Nephron progenitor cell (in vitro differentiated cells): Measurements from ENCODE around the gene PTPRA.

ENCODE experiments used
- DNase-seq: peaks from one replicate; pipeline ENCODE4 v3.0.0; 2021
- H3K27ac Mint-ChIP-seq: 2 replicates; pipeline ENCODE4 v1.8.0; 2021; ENCODE audit warnings: mild to moderate bottlenecking, moderate library complexity, mixed read lengths
- H3K27me3 Mint-ChIP-seq: 2 replicates; pipeline ENCODE4 v1.8.0; 2021; ENCODE audit warnings: mild to moderate bottlenecking, low read depth, mixed read lengths; ENCODE audit not compliant: poor library complexity
- H3K36me3 Mint-ChIP-seq: 2 replicates; pipeline ENCODE4 v1.8.0; 2021; ENCODE audit warnings: low read depth, mixed read lengths
- H3K4me1 Mint-ChIP-seq: 2 replicates; pipeline ENCODE4 v1.8.0; 2021; ENCODE audit warnings: mixed read lengths
- H3K4me3 Mint-ChIP-seq: 2 replicates; pipeline ENCODE4 v1.8.0; 2021; ENCODE audit warnings: mild to moderate bottlenecking, moderate library complexity, mixed read lengths
- H3K9me3 Mint-ChIP-seq: 2 replicates; pipeline ENCODE4 v1.8.0; 2021; ENCODE audit warnings: mild to moderate bottlenecking, moderate library complexity, mixed read lengths
- TF ChIP-seq, protein P1 (sequence below): fragments of 200-600 bp; sonication (generic); IDR thresholded peaks from 2 replicates; pipeline ENCODE4 v1.5.0; 2021; ENCODE audit warnings: antibody characterized with exemption

Gene PTPRA

DNA sequence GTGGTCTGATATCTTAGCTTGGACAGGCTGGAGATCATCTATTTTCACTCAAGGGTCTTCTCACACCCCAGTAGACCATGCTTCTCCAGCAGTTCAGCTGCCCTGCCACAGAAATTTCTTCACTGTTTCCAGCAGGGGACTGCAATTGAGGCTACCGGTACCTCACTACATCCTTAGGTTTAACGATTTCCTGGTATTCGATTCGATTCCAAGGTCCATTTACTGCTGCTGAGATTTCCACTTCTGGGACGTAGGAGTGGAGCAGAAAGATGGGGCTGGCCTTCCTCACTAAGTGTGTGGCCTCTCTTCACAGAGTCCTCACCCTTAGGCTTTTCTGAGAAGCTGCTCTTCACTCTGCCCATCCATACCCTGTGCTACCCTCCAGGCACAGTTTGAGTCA is 26.6 kb upstream of the PTPRA start:
- Mint-ChIP-seq H3K36me3 (peaks cover 4% of the 10 kb centered on the region), H3K9me3 (no peaks in the 10 kb centered on the region), H3K27me3 (peaks cover 11% of the 10 kb centered on the region), H3K27ac (no peak overlapping the region), H3K4me1 (peaks cover under 1% of the 10 kb centered on the region), H3K4me3 (no peak overlapping the region)
- DNase-seq, result no peak
- TF ChIP-seq, protein P1, sequence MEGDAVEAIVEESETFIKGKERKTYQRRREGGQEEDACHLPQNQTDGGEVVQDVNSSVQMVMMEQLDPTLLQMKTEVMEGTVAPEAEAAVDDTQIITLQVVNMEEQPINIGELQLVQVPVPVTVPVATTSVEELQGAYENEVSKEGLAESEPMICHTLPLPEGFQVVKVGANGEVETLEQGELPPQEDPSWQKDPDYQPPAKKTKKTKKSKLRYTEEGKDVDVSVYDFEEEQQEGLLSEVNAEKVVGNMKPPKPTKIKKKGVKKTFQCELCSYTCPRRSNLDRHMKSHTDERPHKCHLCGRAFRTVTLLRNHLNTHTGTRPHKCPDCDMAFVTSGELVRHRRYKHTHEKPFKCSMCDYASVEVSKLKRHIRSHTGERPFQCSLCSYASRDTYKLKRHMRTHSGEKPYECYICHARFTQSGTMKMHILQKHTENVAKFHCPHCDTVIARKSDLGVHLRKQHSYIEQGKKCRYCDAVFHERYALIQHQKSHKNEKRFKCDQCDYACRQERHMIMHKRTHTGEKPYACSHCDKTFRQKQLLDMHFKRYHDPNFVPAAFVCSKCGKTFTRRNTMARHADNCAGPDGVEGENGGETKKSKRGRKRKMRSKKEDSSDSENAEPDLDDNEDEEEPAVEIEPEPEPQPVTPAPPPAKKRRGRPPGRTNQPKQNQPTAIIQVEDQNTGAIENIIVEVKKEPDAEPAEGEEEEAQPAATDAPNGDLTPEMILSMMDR, result no peak

DNA sequence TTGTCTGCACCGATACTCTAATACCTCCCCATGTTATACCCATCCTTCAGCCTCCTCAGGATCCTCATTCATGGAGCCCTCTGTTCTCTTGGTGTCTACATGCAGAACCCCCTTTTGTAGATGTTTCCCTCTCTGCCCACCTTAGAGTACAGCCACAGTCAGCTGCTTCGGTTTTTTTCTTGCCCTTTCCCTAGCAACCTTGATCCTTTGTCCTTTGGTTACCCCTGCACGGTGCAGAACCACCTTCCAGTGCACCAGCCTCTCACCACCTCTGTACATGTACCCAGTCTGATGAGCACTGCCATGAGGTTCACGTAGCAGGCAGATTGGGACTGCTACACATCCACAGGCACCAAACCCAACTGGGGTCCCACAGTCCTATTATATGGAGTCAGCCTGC is 25.5 kb upstream of the PTPRA start:
- DNase-seq, result no peak
- Mint-ChIP-seq H3K27me3 (peaks cover 14% of the 10 kb centered on the region), H3K4me3 (no peak overlapping the region), H3K4me1 (peaks cover 5% of the 10 kb centered on the region), H3K36me3 (peaks cover 4% of the 10 kb centered on the region), H3K9me3 (no peaks in the 10 kb centered on the region), H3K27ac (no peak overlapping the region)
- TF ChIP-seq, protein P1, result no peak

DNA sequence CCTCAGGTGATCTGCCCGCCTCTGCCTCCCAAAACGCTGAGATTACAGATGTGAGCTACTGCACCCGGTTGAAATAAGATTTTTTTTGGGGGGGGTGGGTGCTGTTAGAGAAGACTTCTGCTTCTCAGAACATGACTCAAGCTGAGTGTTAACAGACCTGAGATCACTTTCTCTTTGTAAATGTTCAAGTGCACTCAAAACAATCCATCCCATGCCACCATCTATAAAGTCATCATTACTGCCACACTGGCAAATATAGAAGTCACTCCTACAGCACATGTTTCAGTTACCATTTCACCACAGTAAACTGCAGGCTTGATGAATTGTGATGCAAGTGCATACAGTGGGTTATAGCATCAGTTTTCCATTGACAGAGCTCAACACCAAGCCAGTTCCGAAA is 23.8 kb upstream of the PTPRA start:
- Mint-ChIP-seq H3K27me3 (peaks cover 14% of the 10 kb centered on the region), H3K36me3 (peaks cover 4% of the 10 kb centered on the region), H3K9me3 (no peaks in the 10 kb centered on the region), H3K27ac (no peak overlapping the region), H3K4me1 (peaks cover 10% of the 10 kb centered on the region), H3K4me3 (no peak overlapping the region)
- TF ChIP-seq, protein P1, result no peak
- no peak for DNase-seq

DNA sequence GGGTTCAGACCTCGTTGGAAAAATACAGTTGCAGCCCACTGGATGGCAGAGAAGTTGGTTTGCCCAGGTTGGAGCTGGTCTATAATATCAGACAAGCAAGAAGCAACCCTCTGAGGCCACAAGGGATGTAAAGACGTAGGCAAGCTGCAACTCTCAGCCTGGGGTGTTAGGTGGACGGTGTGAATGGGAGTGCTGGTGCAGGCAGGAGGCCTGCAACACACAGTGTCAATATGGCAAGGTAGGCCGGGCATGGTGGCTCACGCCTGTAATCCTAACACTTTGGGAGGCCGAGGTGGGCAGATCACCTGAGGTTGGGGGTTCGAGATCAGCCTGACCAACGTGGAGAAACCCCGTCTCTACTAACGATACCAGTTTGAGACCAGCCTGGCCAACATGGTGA is 22.2 kb upstream of the PTPRA start:
- Mint-ChIP-seq H3K4me3 (no peak overlapping the region), H3K27ac (peak overlapping the region; percentile 79), H3K9me3 (no peaks in the 10 kb centered on the region), H3K27me3 (peaks cover 14% of the 10 kb centered on the region), H3K36me3 (peaks cover 4% of the 10 kb centered on the region), H3K4me1 (peaks cover 10% of the 10 kb centered on the region)
- TF ChIP-seq, protein P1, result no peak
- no peak for DNase-seq

DNA sequence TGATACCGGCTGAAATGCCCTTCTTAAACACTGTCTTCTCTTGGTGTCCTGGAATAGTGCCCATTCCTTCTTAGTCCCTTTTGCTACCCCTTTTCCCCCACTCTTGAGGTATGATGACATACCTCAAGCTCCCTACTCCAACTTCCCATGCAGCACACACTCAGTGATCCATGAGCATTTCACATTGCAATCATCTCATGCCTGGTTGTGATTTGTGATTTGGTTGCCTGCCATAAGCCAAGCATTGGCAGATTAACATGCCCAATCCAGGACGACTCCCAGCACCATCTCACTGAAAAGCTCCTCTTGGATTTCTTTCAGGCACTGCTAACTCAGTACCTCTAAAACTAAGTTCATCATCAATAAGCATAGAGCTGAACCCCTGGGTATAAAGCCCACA is 14.7 kb upstream of the PTPRA start:
- no peak for DNase-seq
- TF ChIP-seq, protein P1, result no peak
- H3K4me3 Mint-ChIP-seq, result no peak overlapping the region
- H3K4me1 Mint-ChIP-seq, result peaks cover 19% of the 10 kb centered on the region
- peaks cover 5% of the 10 kb centered on the region for H3K36me3 Mint-ChIP-seq
- H3K27me3 Mint-ChIP-seq, result peaks cover 6% of the 10 kb centered on the region
- H3K27ac Mint-ChIP-seq, result peak overlapping the region; percentile 1
- no peaks in the 10 kb centered on the region for H3K9me3 Mint-ChIP-seq

DNA sequence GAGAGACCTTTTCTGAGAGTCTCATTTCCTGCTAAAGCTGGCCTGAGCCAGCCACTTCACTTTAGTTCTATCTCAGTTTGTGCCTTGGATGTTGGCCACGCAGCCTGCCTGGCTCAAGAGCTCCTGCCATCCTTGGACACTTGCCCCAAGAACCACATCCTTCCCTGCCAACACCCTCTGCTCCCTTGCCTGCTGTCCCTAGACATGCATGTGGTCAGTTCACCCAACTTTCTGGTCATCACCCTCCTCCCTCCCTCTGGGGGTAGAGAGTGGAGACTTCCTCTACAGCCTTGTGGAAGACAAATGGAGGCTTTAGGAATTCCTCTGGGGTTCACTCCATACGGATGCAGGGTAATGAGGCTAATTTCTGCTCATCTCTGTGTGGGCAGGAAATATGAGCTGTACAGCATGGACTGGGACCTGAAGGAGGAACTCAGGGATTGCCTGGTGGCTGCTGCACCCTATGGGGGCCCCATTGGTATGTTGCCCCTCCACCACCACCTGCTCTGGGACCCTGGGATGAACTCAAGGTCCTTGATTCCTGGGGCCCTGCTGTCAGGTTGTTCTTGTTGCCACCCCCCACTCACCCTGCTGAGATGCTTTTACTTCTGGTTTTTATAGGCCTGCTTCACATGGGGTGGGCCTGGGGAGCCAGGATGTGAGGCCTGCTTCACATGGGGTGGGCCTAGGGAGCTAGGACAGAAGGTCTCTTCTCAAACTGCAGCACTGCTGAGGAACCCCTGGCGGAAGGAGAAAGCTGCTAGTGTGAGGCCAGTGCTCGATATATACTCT is 13.8 kb upstream of the PTPRA start:
- Mint-ChIP-seq H3K4me3 (no peak overlapping the region), H3K27ac (no peak overlapping the region), H3K4me1 (peaks cover 15% of the 10 kb centered on the region), H3K36me3 (peaks cover 5% of the 10 kb centered on the region), H3K9me3 (no peaks in the 10 kb centered on the region), H3K27me3 (peaks cover 2% of the 10 kb centered on the region)
- TF ChIP-seq, protein P1, result no peak
- DNase-seq, result no peak
